Muscle layer of duodenum (tissue), 2 donors: ENCODE measurements around the gene RTN4RL2.
A peak's percentile ranks its signal among the peaks of the same experiment; 100 is the strongest.

Source experiments
- H3K27ac ChIP-seq: one replicate; pipeline ENCODE4 v1.7.0; 2013; ENCODE audit warnings: mild to moderate bottlenecking, low read length
- H3K27me3 ChIP-seq: one replicate; pipeline ENCODE4 v1.7.0; 2013; ENCODE audit warnings: low read depth, mild to moderate bottlenecking, control low read depth, low read length
- H3K36me3 ChIP-seq, 2 donors: one replicate each; pipeline ENCODE4 v1.7.0; 2013; ENCODE audit warnings: low read length in 2 of 2, control low read depth in 1 of 2, mild to moderate bottlenecking in 1 of 2; ENCODE audit not compliant: insufficient read depth in 2 of 2, control insufficient read depth in 1 of 2
- H3K4me1 ChIP-seq, 2 donors: one replicate each; pipeline ENCODE4 v1.7.0; 2013; ENCODE audit warnings: low read length in 2 of 2, mild to moderate bottlenecking in 2 of 2, control low read depth in 1 of 2, moderate library complexity in 1 of 2; ENCODE audit not compliant: insufficient read depth in 2 of 2, control insufficient read depth in 1 of 2
- H3K4me3 ChIP-seq, 2 donors: one replicate each; pipeline ENCODE4 v1.7.0; 2013; ENCODE audit warnings: low read length in 2 of 2, low read depth in 1 of 2, mild to moderate bottlenecking in 1 of 2
- H3K9me3 ChIP-seq, 2 donors: one replicate each; pipeline ENCODE4 v1.7.0; 2013; ENCODE audit warnings: low read length in 2 of 2, control low read depth in 1 of 2, mild to moderate bottlenecking in 1 of 2; ENCODE audit not compliant: control insufficient read depth in 1 of 2
- donor health status: healthy.

Gene RTN4RL2

DNA sequence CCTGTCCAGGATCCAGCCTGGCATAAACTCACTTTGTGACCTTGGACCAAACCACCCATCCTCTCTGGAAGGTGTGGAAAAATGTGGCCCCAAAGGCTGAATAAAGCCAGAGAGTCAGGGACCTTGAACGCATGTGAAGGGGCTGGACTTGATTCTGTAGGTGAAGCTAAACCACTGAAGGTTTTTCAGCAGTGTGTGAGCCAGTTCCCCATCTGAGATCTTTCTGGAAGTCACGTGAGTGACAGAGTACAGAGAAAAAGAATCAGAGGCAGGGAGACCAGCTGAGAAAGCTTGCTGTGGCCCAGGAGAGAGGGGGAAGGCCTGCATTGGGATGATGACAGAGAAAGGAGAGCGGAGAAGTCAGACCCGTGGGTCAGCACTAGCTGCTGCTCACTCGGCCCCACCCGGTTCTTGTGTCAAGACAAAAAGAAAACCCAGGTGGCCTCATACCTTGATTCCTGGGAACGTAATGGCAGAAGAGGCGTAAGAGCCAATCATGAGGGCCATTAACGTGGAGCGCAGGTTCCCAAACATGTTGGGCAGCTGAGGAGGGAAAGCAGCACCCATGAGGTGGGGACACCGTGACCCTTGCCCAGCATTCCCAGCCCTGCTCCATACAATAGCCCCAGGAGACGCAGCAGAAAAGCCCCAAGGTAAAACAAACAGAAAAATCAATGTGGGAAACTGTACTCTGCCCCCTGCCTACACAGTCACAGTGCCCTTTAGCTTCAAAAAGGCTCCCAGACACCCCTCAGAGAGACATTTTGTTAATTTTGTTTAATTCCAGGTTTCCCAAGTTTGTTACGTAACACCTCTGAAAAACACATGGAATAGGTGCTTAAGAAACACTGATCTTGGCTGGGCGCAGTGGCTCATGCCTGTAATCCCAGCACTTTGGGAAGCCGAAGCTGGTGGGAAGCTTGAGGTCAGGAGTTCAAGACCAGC, 37.2 kb downstream of the RTN4RL2 start:
- H3K27me3 ChIP-seq: no peaks in the 10 kb centered on the region
- peaks cover 3 to 7% of the 10 kb centered on the region in 2 donors for H3K4me1 ChIP-seq
- peaks cover 0 to 11% of the 10 kb centered on the region in 2 donors for H3K36me3 ChIP-seq
- H3K27ac ChIP-seq: no peak overlapping the region
- H3K9me3 ChIP-seq: no peaks in the 10 kb centered on the region
- no peak overlapping the region for H3K4me3 ChIP-seq

DNA sequence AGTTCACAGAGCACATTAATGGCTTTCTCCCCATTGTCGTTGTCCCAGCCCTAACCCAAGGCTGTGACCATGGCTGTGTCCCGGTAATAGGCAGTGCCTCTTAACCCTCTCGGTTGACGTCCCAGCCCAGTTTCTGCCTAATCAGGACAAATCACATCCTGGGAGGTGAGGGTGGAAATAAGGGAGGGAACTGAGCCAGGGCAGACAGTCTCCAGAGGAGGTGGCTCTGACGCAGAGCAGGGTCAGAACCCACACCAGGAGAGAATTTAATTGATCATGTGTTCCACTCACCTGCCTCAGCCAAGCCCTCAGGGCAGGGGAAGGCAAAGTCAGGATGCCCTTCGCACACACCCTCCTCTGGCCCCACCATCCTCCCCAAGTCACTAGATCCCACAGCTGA, 38.2 kb downstream of the RTN4RL2 start:
- Histone ChIP-seq H3K4me3 (no peak overlapping the region), H3K4me1 (peaks cover 3 to 7% of the 10 kb centered on the region in 2 donors), H3K9me3 (no peaks in the 10 kb centered on the region), H3K27ac (no peak overlapping the region), H3K27me3 (no peaks in the 10 kb centered on the region), H3K36me3 (peaks cover 0 to 11% of the 10 kb centered on the region in 2 donors)

DNA sequence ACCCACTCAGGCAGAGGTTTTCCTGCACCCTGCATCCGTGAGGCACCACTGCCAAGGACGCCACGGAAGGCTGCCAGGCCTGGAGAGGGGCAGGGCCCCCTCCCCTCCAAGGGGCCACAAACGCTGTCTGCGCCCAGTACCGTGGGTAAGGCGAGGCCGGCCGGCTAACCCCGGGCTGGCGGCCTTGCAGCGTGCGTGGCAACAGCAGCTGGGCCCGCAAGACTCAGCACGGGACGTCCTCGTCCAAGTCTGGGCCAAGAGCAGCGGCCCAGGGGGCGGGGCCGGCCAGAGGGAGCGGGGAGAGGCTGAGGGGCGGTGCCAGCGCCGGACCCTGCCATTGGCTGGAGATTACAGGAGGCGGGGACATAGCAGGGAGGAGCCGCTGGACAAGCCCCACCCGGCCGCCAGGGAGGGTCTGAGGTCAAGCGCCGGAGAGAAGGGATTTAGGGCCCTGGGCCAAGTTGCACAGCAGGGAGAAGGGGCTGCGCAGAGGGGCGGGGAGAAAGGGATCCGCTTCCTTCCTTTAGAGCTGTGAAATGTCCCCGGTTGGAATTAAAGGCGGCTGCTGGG, 39.2 kb downstream of the RTN4RL2 start:
- peaks cover 0 to 5% of the 10 kb centered on the region in 2 donors for H3K36me3 ChIP-seq
- no peaks in the 10 kb centered on the region for H3K9me3 ChIP-seq
- peaks cover 3 to 7% of the 10 kb centered on the region in 2 donors for H3K4me1 ChIP-seq
- H3K27ac ChIP-seq: no peak overlapping the region
- H3K4me3 ChIP-seq: peak overlapping the region; percentile 34 to 41
- no peaks in the 10 kb centered on the region for H3K27me3 ChIP-seq

DNA sequence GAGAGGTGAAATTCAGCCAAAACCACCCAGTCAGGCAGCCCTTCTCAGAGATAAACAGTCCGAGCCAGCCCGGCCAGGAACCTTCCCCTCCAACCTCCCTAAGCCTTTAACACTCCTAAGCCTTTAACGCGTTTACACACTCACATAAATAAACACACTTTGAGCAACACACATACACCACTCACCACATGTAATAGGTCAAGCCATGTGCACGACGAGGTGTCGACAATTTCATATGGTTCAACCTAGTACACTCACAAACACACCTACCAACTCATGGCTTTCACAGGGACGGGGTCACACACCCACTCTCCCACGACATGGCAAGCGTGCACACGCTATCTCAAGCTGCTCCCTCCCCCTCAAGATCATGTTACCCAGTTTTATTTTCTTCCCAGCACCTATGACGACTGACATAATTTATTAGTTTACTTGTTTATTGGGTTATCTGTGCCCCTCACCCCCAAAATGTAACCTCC, 39.7 kb downstream of the RTN4RL2 start:
- Histone ChIP-seq H3K27ac (no peak overlapping the region), H3K9me3 (no peaks in the 10 kb centered on the region), H3K36me3 (peaks cover 0 to 5% of the 10 kb centered on the region in 2 donors), H3K4me1 (peaks cover 3 to 7% of the 10 kb centered on the region in 2 donors), H3K27me3 (no peaks in the 10 kb centered on the region), H3K4me3 (peak overlapping the region; percentile 34 to 41)

DNA sequence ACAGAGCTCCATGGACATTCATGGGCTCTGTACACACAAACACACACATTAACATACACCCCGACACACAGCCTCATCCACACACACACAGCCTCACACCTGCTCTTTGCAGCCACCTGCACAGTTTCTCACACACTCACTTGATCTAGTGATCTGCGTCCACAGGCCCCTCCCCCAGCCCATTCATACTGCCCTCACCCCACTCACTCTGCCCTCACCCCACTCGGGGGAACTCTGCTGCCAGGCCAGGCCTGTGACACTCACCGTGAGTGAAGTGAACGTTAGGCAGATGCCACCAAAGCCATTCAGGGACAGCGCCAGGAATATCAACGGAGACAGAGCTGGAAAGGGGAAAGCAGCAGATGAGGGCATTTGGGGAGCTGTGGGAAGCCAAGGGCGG, 40.2 kb downstream of the RTN4RL2 start:
- peaks cover 0 to 5% of the 10 kb centered on the region in 2 donors for H3K36me3 ChIP-seq
- no peaks in the 10 kb centered on the region for H3K27me3 ChIP-seq
- H3K9me3 ChIP-seq: no peaks in the 10 kb centered on the region
- peaks cover 3 to 7% of the 10 kb centered on the region in 2 donors for H3K4me1 ChIP-seq
- no peak overlapping the region for H3K27ac ChIP-seq
- no peak overlapping the region for H3K4me3 ChIP-seq

DNA sequence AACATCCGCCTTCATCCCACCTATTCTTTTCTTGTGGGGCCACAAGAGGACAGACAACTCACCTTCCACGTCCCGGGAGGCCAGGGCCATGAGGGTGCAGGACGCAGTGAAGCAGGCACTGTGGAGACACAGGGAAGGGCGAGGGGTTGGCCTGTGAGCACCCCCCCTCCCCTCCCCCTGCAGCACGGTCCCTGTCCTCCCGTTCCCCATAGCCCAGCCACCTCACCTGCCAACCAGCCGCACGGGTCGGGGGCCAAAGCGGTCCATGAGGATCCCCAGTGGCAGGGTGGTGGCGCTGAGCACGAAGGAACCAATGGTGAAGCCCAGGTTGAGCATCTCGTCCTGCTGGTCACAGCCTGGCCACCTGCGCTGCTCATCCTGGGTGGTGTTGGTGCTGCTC, 40.6 kb downstream of the RTN4RL2 start:
- Histone ChIP-seq H3K4me1 (peaks cover 3 to 7% of the 10 kb centered on the region in 2 donors), H3K27me3 (no peaks in the 10 kb centered on the region), H3K4me3 (no peak overlapping the region), H3K9me3 (no peaks in the 10 kb centered on the region), H3K27ac (no peak overlapping the region), H3K36me3 (peaks cover 0 to 2% of the 10 kb centered on the region in 2 donors)

DNA sequence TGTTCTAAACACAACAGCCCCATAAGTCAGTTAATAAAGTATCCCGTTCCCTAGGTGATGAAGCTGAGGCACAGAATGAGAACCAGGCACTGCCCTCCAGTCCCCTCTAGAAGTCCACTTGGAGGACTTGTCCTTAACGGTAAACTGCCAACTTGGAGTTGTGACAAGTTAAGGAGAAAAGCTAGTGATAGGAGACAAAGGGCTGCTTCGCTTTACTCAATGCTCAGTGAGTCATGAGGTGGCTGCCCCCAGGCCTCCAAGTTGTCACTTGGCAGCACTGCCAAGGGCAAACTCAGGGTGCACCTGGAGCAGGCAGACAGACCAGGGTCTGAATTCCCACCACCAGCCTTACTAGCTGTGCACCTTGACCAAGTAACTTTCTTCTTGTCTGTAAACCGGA, 41.6 kb downstream of the RTN4RL2 start:
- no peak overlapping the region for H3K27ac ChIP-seq
- no peaks in the 10 kb centered on the region for H3K27me3 ChIP-seq
- H3K4me3 ChIP-seq: no peak overlapping the region
- H3K9me3 ChIP-seq: no peaks in the 10 kb centered on the region
- H3K36me3 ChIP-seq: no peaks in the 10 kb centered on the region
- peaks cover 3 to 7% of the 10 kb centered on the region in 2 donors for H3K4me1 ChIP-seq

DNA sequence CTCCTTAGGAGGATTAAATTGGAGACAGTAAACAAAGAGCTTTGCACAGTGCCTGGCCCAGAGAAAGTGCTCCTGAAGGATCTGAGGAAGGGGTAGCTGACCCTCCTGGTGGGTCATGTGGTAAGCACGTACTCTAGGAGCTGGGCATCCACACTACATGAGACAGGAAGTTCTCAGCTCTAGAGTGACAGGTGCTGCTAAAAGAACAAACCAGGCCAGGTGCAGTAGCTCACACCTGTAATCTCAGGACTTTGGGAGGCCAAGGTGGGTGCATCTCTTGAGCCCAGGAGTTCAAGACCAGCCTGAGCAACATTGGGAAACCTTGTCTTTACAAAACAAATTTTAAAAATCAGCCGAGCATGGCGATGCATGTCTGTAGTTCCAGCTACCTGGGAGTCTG, 42.0 kb downstream of the RTN4RL2 start:
- no peaks in the 10 kb centered on the region for H3K9me3 ChIP-seq
- H3K36me3 ChIP-seq: no peaks in the 10 kb centered on the region
- H3K27me3 ChIP-seq: no peaks in the 10 kb centered on the region
- no peak overlapping the region for H3K27ac ChIP-seq
- no peak overlapping the region for H3K4me3 ChIP-seq
- H3K4me1 ChIP-seq: peaks cover 3 to 7% of the 10 kb centered on the region in 2 donors

DNA sequence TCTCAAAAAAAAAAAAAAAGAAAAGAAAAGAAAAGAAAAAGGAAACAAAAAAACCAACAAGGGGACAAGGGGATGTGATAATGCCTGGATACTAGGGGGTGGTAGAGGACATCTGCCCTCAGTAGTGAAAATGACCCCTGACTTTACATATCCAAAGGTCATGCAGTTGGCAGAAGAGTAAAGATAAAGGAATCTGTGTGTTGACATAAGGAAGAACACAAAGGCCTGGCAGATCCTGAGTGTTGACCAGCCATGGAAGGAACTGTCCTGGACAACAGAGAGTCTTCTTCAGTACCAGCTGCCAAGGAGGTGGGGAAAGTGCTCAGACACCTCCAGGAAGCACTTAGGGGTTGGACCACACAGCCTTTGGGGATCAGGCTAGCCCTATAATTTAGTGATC, 42.5 kb downstream of the RTN4RL2 start:
- H3K36me3 ChIP-seq: no peaks in the 10 kb centered on the region
- peaks cover 3 to 7% of the 10 kb centered on the region in 2 donors for H3K4me1 ChIP-seq
- H3K9me3 ChIP-seq: no peaks in the 10 kb centered on the region
- no peak overlapping the region for H3K4me3 ChIP-seq
- H3K27me3 ChIP-seq: no peaks in the 10 kb centered on the region
- H3K27ac ChIP-seq: no peak overlapping the region

DNA sequence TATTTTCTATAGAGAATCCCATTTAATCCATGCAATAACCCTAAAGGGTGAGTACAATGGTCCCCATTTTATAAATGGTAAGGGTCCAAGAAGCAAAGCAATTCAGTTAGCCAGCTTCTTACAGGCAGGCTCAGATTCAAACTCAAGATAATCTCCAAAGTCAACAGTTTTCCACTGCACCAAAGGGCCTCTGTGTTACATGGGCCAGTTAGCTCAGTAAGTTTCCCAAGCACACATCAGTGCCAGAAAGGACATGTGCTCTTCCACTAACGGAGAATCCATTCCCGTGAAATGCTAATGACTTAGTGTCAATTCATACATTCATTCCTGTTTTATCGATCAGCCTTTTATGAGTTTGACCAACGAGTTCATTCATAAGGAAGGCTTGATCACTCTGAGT, 44.2 kb downstream of the RTN4RL2 start:
- no peaks in the 10 kb centered on the region for H3K9me3 ChIP-seq
- no peaks in the 10 kb centered on the region for H3K36me3 ChIP-seq
- H3K27me3 ChIP-seq: no peaks in the 10 kb centered on the region
- peaks cover 0 to under 1% of the 10 kb centered on the region in 2 donors for H3K4me1 ChIP-seq
- H3K4me3 ChIP-seq: no peak overlapping the region
- H3K27ac ChIP-seq: no peak overlapping the region

DNA sequence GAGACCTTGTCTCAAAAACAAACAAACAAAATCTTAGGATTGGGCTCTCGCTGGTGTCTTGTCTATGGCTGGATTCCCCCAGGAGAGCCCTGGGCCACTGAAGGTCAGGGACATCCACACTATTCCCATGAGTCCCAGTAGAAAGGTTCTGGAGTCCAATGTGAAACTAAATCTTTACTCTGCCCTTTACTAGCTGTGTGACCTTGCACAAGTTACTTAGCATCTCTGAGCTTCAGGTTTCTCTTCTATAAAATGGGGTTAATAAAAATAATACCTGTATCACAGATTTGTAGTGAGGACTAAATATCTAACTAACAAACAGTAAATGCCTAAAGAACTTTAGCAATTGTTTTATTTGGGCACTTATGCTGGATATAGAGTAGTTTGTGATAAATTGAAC, 46.2 kb downstream of the RTN4RL2 start:
- H3K27ac ChIP-seq: no peak overlapping the region
- no peaks in the 10 kb centered on the region for H3K4me1 ChIP-seq
- H3K36me3 ChIP-seq: no peaks in the 10 kb centered on the region
- no peaks in the 10 kb centered on the region for H3K27me3 ChIP-seq
- no peak overlapping the region for H3K4me3 ChIP-seq
- no peaks in the 10 kb centered on the region for H3K9me3 ChIP-seq
